Stimulated activated CD8-positive, alpha-beta memory T cell treated with anti-CD3 and anti-CD28 coated beads, Interleukin-15, amount 100 ng/mL, for 48 hours (primary cell): ENCODE results near the gene BCHE.

Experiments used
- DNase-seq, 2 donors: peaks; one replicate each; pipeline ENCODE4 v3.0.0-alpha.2; 2020; ENCODE audit warnings: low read depth in 2 of 2

Gene BCHE

GRCh38 chr3:165837058-165837525 lies at the start of gene BCHE:
Gene BCHE (minus strand): TSS chr3:165837423. CDS start chr3:165831033, 6,390 bp downstream.
- no peak for DNase-seq

GRCh38 chr3:165885558-165886270 lies 48.5 kb upstream of the BCHE start:
- no peak for DNase-seq

- no peak for DNase-seq
These were observed 47.3 kb upstream of the BCHE start for GRCh38 chr3:165884518-165884917.

GRCh38 chr3:165883863-165884478 lies 46.7 kb upstream of the BCHE start:
- DNase-seq: no peak

GRCh38 chr3:165883117-165883516 lies 45.9 kb upstream of the BCHE start:
- no peak for DNase-seq

GRCh38 chr3:165875644-165876043 lies 38.4 kb upstream of the BCHE start:
- no peak for DNase-seq

- no peak for DNase-seq
These were observed 37.7 kb upstream of the BCHE start for GRCh38 chr3:165874663-165875489.

- DNase-seq: no peak
These were observed 30.9 kb upstream of the BCHE start for GRCh38 chr3:165868088-165868487.

- DNase-seq: no peak
These were observed 21.8 kb upstream of the BCHE start for GRCh38 chr3:165859061-165859460.

- DNase-seq: no peak
These were observed 18.4 kb upstream of the BCHE start for GRCh38 chr3:165855581-165855980.

GRCh38 chr3:165854696-165855095 lies 17.5 kb upstream of the BCHE start:
- no peak for DNase-seq

- no peak for DNase-seq
These were observed 15.5 kb upstream of the BCHE start for GRCh38 chr3:165852711-165853110.

- DNase-seq: no peak
These were observed 15.0 kb upstream of the BCHE start for GRCh38 chr3:165852191-165852590.

- DNase-seq: no peak
These were observed 8.8 kb upstream of the BCHE start for GRCh38 chr3:165846056-165846455.

- no peak for DNase-seq
These were observed 2.3 kb upstream of the BCHE start for GRCh38 chr3:165839296-165840076.

GRCh38 chr3:165837801-165838200 lies 578 bp upstream of the BCHE start:
- DNase-seq: no peak

GRCh38 chr3:165835431-165835830 lies 1.8 kb downstream of the BCHE start:
- no peak for DNase-seq

- no peak for DNase-seq
These were observed 6.5 kb downstream of the BCHE start for GRCh38 chr3:165830746-165831145.

- no peak for DNase-seq
These were observed 9.3 kb downstream of the BCHE start for GRCh38 chr3:165827883-165828282.

GRCh38 chr3:165827233-165827632 lies 10.0 kb downstream of the BCHE start:
- no peak for DNase-seq

GRCh38 chr3:165820671-165821123 lies 16.5 kb downstream of the BCHE start:
- no peak for DNase-seq
